Lower leg skin (tissue), 3 donors: ENCODE data around the gene CALN1.

Source experiments
- CTCF ChIP-seq, 3 donors: fragments of 450-650 bp; IDR thresholded peaks; one replicate each; pipeline ENCODE4 v1.5.1; 2016; ENCODE audit warnings: antibody characterized with exemption in 3 of 3, mild to moderate bottlenecking in 3 of 3, moderate library complexity in 2 of 3
- POLR2A ChIP-seq, 2 donors: fragments of 450-650 bp; IDR thresholded peaks; one replicate each; pipeline ENCODE4 v1.6.1; 2016 to 2017; ENCODE audit warnings: antibody characterized with exemption in 2 of 2, mild to moderate bottlenecking in 1 of 2, moderate library complexity in 1 of 2

- TF ChIP-seq CTCF (IDR thresholded peaks at IDR 0.05): no peak
- no peak for TF ChIP-seq POLR2A (IDR thresholded peaks at IDR 0.05)
These were observed 85.3 kb downstream of the CALN1 start for GRCh38 chr7:72326811-72327210.
